WTC11 (cell line): ENCODE measurements around the gene FMN2. TPM values are rescaled to one million over a fixed set of nuclear protein-coding genes. Genes with fewer than 3 reads are reported as not detected.

Source experiments
- ATAC-seq: fragments of 200-7000 bp; cut with Tn5 transposase; 2 replicates; pipeline ENCODE4 v1.10.0; 2021; ENCODE audit warnings: mild to moderate bottlenecking, moderate library complexity
- CTCF ChIA-PET: fragments of 300-600 bp; sonication (Branson Sonifier 250); formaldehyde crosslinking; loops from one replicate; lab custom pipeline; 2021; ENCODE audit warnings: antibody characterized with exemption; lab: Charles Lee
- POLR2A ChIA-PET: fragments of 350-600 bp; sonication (Branson Sonifier 250); formaldehyde crosslinking; loops from one replicate; lab custom pipeline; 2021; ENCODE audit warnings: antibody characterized with exemption; lab: Charles Lee
- DNase-seq: peaks from one replicate; pipeline ENCODE4 v3.0.0; 2021; ENCODE audit warnings: low spot score
- H3K27ac Mint-ChIP-seq: 2 replicates; pipeline ENCODE4 v1.8.0; 2021; ENCODE audit warnings: mixed read lengths
- H3K27me3 Mint-ChIP-seq: 2 replicates; pipeline ENCODE4 v1.8.0; 2021; ENCODE audit warnings: low read depth, mild to moderate bottlenecking, moderate library complexity, mixed read lengths
- H3K36me3 Mint-ChIP-seq: 2 replicates; pipeline ENCODE4 v1.8.0; 2021; ENCODE audit warnings: mixed read lengths
- H3K4me1 Mint-ChIP-seq: 2 replicates; pipeline ENCODE4 v1.8.0; 2022; ENCODE audit warnings: mixed read lengths
- H3K4me3 Mint-ChIP-seq: 2 replicates; pipeline ENCODE4 v1.8.0; 2021; ENCODE audit warnings: mild to moderate bottlenecking, moderate library complexity, mixed read lengths
- H3K9me3 Mint-ChIP-seq: 2 replicates; pipeline ENCODE4 v1.8.0; 2021; ENCODE audit warnings: mixed read lengths
- ATF1 ChIP-seq: sonication (generic); formaldehyde crosslinking; IDR thresholded peaks from 2 replicates; pipeline ENCODE4 v1.8.1; 2023; ENCODE audit warnings: mild to moderate bottlenecking, moderate library complexity, missing genetic modification reagents
- ELF4 ChIP-seq: sonication (generic); formaldehyde crosslinking; IDR thresholded peaks from 2 replicates; pipeline ENCODE4 v1.8.1; 2022; ENCODE audit warnings: low read depth, mild to moderate bottlenecking, moderate library complexity, missing genetic modification reagents
- FOXJ3 ChIP-seq: sonication (generic); formaldehyde crosslinking; IDR thresholded peaks from 2 replicates; pipeline ENCODE4 v1.9.0; 2021; ENCODE audit warnings: missing genetic modification reagents, mild to moderate bottlenecking, borderline replicate concordance
- FOXP1 ChIP-seq: sonication (generic); formaldehyde crosslinking; IDR thresholded peaks from 2 replicates; pipeline ENCODE4 v1.8.0; 2022; ENCODE audit warnings: missing genetic modification reagents, mild to moderate bottlenecking, moderate library complexity, borderline replicate concordance
- NFYB ChIP-seq: sonication (generic); formaldehyde crosslinking; conservative IDR thresholded peaks from 2 replicates; pipeline ENCODE4 v1.8.0; 2022; ENCODE audit warnings: low read depth, missing genetic modification reagents
- SP1 ChIP-seq: sonication (generic); formaldehyde crosslinking; conservative IDR thresholded peaks from 2 replicates; pipeline ENCODE4 v1.8.1; 2022; ENCODE audit warnings: missing genetic modification reagents
- TP53 ChIP-seq: sonication (generic); formaldehyde crosslinking; IDR thresholded peaks from 2 replicates; pipeline ENCODE4 v1.8.1; 2023; ENCODE audit warnings: mild to moderate bottlenecking, missing genetic modification reagents
- ZNF232 ChIP-seq: sonication (generic); formaldehyde crosslinking; IDR thresholded peaks from 2 replicates; pipeline ENCODE4 v1.8.0; 2022; ENCODE audit warnings: mild to moderate bottlenecking, missing genetic modification reagents
- ZNF317 ChIP-seq: sonication (generic); formaldehyde crosslinking; IDR thresholded peaks from 2 replicates; pipeline ENCODE4 v1.8.1; 2023; ENCODE audit warnings: low read depth, mild to moderate bottlenecking, moderate library complexity, missing genetic modification reagents, borderline replicate concordance
- ZNF416 ChIP-seq: fragments of 250-450 bp; sonication (Bioruptor Pico); IDR thresholded peaks from 2 replicates; pipeline ENCODE4 v1.9.0; 2021; ENCODE audit warnings: mild to moderate bottlenecking, inconsistent platforms
- ZNF423 ChIP-seq: fragments of 250-450 bp; sonication (Bioruptor Pico); IDR thresholded peaks from 2 replicates; pipeline ENCODE4 v2.1.2; 2022; ENCODE audit warnings: mild to moderate bottlenecking, moderate library complexity
- total RNA-seq: library from RNA; stranded (reverse); gene quantifications from 3 replicates; pipeline ENCODE4 v1.2.3, GENCODE V29; 2021
- TF ChIP-seq, protein P1 (sequence below): fragments of 250-450 bp; sonication (Bioruptor Pico); IDR thresholded peaks from 2 replicates; pipeline ENCODE4 v1.9.0; 2021; ENCODE audit warnings: mild to moderate bottlenecking, borderline replicate concordance
- TF ChIP-seq, protein P2 (sequence below): fragments of 250-450 bp; sonication (Bioruptor Pico); IDR thresholded peaks from 2 replicates; pipeline ENCODE4 v2.1.2; 2022; ENCODE audit warnings: mild to moderate bottlenecking, moderate library complexity
- TF ChIP-seq, protein P3 (sequence below): sonication (generic); formaldehyde crosslinking; IDR thresholded peaks from 2 replicates; pipeline ENCODE4 v1.8.0; 2023; ENCODE audit warnings: missing genetic modification reagents
- TF ChIP-seq, protein P4 (sequence below): sonication (generic); formaldehyde crosslinking; IDR thresholded peaks from 2 replicates; pipeline ENCODE4 v1.8.1; 2023; ENCODE audit warnings: mild to moderate bottlenecking, missing genetic modification reagents, moderate library complexity
- TF ChIP-seq, protein P5 (sequence below): sonication (generic); formaldehyde crosslinking; IDR thresholded peaks from 2 replicates; pipeline ENCODE4 v1.8.0; 2022; ENCODE audit warnings: mild to moderate bottlenecking, missing genetic modification reagents
- TF ChIP-seq, protein P6 (sequence below): sonication (generic); formaldehyde crosslinking; IDR thresholded peaks from 2 replicates; pipeline ENCODE4 v1.8.1; 2023; ENCODE audit warnings: mild to moderate bottlenecking, missing genetic modification reagents
- TF ChIP-seq, protein P7 (sequence below): sonication (generic); formaldehyde crosslinking; IDR thresholded peaks from 2 replicates; pipeline ENCODE4 v1.8.0; 2022; ENCODE audit warnings: mild to moderate bottlenecking, missing genetic modification reagents
- TF ChIP-seq, protein P8 (sequence below): sonication (generic); formaldehyde crosslinking; IDR thresholded peaks from 2 replicates; pipeline ENCODE4 v1.8.1; 2023; ENCODE audit warnings: mild to moderate bottlenecking, moderate library complexity, missing genetic modification reagents

The FMN2 gene
- total RNA-seq, 1 experiment from 2014 or later = 1.8 TPM

DNA sequence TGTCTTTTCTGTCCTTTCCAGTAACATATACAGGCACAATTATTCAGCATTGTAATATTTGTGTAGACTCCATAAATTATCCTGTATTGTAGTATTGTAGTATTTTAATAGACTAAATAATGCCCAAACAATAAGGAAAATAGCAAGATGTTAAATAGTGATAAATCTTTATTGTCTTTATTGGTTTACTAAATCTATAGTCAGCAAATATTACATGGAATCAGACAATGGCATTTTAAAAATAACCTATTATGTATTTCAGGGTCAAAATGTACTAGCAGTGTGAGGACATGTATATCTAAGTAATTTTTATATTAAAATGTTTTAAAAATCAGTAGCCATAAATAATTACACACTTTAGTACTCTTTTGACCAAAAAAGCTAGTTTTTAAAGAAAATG is 317.9 kb downstream of the FMN2 start (continued):
- no peak for TF ChIP-seq FOXP1 (CRISPR knock-in tag)

DNA sequence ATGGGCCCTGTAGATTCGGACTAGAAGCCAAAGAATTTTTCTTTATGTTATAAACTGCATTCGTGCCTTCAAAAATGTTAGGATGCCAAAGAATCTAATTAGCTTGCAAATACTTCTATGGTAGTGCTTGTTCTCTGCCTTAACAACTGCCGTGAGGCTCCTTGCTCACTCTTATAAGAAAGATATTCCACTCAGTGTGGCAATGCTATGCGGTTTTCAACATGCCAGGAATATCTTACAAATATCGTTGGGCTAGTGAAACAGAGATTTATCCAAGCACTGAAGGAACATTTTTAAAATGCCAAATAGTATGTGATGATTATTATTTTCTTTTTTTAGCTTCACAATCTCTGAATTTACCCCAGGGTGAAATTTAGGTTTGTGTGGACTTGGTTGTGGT is 322.0 kb downstream of the FMN2 start:
- no peak for DNase-seq
- Mint-ChIP-seq H3K36me3 (no peaks in the 10 kb centered on the region), H3K27ac (no peak overlapping the region), H3K4me3 (no peak overlapping the region), H3K4me1 (no peaks in the 10 kb centered on the region), H3K9me3 (no peaks in the 10 kb centered on the region), H3K27me3 (no peaks in the 10 kb centered on the region)
- ChIA-PET POLR2A (no interaction called here), CTCF (no interaction called here)
- ATAC-seq = no peak
- TF ChIP-seq, protein P1, sequence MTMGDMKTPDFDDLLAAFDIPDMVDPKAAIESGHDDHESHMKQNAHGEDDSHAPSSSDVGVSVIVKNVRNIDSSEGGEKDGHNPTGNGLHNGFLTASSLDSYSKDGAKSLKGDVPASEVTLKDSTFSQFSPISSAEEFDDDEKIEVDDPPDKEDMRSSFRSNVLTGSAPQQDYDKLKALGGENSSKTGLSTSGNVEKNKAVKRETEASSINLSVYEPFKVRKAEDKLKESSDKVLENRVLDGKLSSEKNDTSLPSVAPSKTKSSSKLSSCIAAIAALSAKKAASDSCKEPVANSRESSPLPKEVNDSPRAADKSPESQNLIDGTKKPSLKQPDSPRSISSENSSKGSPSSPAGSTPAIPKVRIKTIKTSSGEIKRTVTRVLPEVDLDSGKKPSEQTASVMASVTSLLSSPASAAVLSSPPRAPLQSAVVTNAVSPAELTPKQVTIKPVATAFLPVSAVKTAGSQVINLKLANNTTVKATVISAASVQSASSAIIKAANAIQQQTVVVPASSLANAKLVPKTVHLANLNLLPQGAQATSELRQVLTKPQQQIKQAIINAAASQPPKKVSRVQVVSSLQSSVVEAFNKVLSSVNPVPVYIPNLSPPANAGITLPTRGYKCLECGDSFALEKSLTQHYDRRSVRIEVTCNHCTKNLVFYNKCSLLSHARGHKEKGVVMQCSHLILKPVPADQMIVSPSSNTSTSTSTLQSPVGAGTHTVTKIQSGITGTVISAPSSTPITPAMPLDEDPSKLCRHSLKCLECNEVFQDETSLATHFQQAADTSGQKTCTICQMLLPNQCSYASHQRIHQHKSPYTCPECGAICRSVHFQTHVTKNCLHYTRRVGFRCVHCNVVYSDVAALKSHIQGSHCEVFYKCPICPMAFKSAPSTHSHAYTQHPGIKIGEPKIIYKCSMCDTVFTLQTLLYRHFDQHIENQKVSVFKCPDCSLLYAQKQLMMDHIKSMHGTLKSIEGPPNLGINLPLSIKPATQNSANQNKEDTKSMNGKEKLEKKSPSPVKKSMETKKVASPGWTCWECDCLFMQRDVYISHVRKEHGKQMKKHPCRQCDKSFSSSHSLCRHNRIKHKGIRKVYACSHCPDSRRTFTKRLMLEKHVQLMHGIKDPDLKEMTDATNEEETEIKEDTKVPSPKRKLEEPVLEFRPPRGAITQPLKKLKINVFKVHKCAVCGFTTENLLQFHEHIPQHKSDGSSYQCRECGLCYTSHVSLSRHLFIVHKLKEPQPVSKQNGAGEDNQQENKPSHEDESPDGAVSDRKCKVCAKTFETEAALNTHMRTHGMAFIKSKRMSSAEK (CRISPR knock-in tag) = no peak
- no peak for TF ChIP-seq ZNF423
- no peak for TF ChIP-seq ZNF317 (CRISPR knock-in tag)
- TF ChIP-seq, protein P2, sequence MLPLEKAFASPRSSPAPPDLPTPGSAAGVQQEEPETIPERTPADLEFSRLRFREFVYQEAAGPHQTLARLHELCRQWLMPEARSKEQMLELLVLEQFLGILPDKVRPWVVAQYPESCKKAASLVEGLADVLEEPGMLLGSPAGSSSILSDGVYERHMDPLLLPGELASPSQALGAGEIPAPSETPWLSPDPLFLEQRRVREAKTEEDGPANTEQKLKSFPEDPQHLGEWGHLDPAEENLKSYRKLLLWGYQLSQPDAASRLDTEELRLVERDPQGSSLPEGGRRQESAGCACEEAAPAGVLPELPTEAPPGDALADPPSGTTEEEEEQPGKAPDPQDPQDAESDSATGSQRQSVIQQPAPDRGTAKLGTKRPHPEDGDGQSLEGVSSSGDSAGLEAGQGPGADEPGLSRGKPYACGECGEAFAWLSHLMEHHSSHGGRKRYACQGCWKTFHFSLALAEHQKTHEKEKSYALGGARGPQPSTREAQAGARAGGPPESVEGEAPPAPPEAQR (CRISPR knock-in tag) = no peak
- TF ChIP-seq, protein P3, sequence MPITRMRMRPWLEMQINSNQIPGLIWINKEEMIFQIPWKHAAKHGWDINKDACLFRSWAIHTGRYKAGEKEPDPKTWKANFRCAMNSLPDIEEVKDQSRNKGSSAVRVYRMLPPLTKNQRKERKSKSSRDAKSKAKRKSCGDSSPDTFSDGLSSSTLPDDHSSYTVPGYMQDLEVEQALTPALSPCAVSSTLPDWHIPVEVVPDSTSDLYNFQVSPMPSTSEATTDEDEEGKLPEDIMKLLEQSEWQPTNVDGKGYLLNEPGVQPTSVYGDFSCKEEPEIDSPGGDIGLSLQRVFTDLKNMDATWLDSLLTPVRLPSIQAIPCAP = no peak
- TF ChIP-seq NFYB (CRISPR knock-in tag) = no peak
- TF ChIP-seq, protein P4, sequence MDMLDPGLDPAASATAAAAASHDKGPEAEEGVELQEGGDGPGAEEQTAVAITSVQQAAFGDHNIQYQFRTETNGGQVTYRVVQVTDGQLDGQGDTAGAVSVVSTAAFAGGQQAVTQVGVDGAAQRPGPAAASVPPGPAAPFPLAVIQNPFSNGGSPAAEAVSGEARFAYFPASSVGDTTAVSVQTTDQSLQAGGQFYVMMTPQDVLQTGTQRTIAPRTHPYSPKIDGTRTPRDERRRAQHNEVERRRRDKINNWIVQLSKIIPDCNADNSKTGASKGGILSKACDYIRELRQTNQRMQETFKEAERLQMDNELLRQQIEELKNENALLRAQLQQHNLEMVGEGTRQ (CRISPR knock-in tag) = no peak

DNA sequence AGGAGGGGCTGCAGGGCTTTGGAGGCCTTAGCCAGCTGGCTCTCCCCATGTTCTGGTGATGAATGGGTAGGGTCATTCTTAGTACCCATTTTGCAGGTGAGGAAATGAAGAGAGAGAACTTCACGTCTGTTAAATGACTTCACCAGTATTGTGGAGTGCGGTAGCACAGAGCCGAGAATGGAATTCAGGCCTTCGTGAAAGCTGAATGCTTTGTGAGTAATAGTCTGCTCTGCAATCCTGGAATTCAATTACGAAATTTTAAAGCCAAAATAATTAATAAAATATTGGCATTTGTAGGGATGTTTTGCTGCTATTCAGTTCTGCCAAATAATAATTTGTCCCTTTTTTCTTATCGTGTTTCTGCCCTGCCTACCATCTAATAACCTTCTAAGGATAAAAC is 322.6 kb downstream of the FMN2 start:
- Mint-ChIP-seq H3K4me3 (no peak overlapping the region), H3K27ac (no peak overlapping the region), H3K4me1 (no peaks in the 10 kb centered on the region), H3K27me3 (no peaks in the 10 kb centered on the region), H3K36me3 (no peaks in the 10 kb centered on the region), H3K9me3 (no peaks in the 10 kb centered on the region)
- ChIA-PET POLR2A (no interaction called here), CTCF (no interaction called here)
- TF ChIP-seq ZNF416 (CRISPR knock-in tag) (no peak), ATF1 (CRISPR knock-in tag) (no peak), FOXJ3 (no peak), TP53 (CRISPR knock-in tag) (no peak), SP1 (CRISPR knock-in tag) (no peak), ZNF232 (no peak), ELF4 (CRISPR knock-in tag) (no peak)
- TF ChIP-seq, protein P5, sequence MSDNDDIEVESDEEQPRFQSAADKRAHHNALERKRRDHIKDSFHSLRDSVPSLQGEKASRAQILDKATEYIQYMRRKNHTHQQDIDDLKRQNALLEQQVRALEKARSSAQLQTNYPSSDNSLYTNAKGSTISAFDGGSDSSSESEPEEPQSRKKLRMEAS (CRISPR knock-in tag) = no peak
- TF ChIP-seq, protein P6, sequence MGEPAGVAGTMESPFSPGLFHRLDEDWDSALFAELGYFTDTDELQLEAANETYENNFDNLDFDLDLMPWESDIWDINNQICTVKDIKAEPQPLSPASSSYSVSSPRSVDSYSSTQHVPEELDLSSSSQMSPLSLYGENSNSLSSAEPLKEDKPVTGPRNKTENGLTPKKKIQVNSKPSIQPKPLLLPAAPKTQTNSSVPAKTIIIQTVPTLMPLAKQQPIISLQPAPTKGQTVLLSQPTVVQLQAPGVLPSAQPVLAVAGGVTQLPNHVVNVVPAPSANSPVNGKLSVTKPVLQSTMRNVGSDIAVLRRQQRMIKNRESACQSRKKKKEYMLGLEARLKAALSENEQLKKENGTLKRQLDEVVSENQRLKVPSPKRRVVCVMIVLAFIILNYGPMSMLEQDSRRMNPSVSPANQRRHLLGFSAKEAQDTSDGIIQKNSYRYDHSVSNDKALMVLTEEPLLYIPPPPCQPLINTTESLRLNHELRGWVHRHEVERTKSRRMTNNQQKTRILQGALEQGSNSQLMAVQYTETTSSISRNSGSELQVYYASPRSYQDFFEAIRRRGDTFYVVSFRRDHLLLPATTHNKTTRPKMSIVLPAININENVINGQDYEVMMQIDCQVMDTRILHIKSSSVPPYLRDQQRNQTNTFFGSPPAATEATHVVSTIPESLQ = no peak
- TF ChIP-seq, protein P3 = no peak
- TF ChIP-seq, protein P7, sequence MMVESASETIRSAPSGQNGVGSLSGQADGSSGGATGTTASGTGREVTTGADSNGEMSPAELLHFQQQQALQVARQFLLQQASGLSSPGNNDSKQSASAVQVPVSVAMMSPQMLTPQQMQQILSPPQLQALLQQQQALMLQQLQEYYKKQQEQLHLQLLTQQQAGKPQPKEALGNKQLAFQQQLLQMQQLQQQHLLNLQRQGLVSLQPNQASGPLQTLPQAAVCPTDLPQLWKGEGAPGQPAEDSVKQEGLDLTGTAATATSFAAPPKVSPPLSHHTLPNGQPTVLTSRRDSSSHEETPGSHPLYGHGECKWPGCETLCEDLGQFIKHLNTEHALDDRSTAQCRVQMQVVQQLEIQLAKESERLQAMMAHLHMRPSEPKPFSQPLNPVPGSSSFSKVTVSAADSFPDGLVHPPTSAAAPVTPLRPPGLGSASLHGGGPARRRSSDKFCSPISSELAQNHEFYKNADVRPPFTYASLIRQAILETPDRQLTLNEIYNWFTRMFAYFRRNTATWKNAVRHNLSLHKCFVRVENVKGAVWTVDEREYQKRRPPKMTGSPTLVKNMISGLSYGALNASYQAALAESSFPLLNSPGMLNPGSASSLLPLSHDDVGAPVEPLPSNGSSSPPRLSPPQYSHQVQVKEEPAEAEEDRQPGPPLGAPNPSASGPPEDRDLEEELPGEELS (CRISPR knock-in tag) = no peak
- TF ChIP-seq, protein P8, sequence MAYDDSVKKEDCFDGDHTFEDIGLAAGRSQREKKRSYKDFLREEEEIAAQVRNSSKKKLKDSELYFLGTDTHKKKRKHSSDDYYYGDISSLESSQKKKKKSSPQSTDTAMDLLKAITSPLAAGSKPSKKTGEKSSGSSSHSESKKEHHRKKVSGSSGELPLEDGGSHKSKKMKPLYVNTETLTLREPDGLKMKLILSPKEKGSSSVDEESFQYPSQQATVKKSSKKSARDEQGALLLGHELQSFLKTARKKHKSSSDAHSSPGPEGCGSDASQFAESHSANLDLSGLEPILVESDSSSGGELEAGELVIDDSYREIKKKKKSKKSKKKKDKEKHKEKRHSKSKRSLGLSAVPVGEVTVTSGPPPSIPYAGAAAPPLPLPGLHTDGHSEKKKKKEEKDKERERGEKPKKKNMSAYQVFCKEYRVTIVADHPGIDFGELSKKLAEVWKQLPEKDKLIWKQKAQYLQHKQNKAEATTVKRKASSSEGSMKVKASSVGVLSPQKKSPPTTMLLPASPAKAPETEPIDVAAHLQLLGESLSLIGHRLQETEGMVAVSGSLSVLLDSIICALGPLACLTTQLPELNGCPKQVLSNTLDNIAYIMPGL = no peak
- no peak for DNase-seq
- no peak for ATAC-seq
